ENCODE results near the gene MAP2K2. TPM values are rescaled to one million over a fixed set of nuclear protein-coding genes. Genes with fewer than 3 reads are reported as not detected.

Gene MAP2K2
- polyA plus RNA-seq, 1 experiment: 143 TPM

- H3K27me3 ChIP-seq (ENCODE audit: control insufficient read depth, insufficient read depth, low read length): no peaks in the 10 kb centered on the region
- ChIA-PET POLR2A (no interaction called here), CTCF (no interaction called here)
- peaks cover 11% of the 10 kb centered on the region for H3K36me3 ChIP-seq (ENCODE audit: control insufficient read depth, insufficient read depth, low read length)
- no peak overlapping the region for H3K4me3 ChIP-seq (ENCODE audit: low read depth, low read length)
- no peak for DNase-seq (ENCODE audit: low read depth)
- TF ChIP-seq CTCF (IDR thresholded peaks at IDR 0.05; ENCODE audit: insufficient read depth, low read depth, low read length): no peak
Observed at GRCh38 chr19:4042731-4043082, 81.2 kb downstream of the MAP2K2 start.

GRCh38 chr19:4042064-4042730 lies 81.7 kb downstream of the MAP2K2 start:
- Histone ChIP-seq H3K4me3 (ENCODE audit: low read depth, low read length) (no peak overlapping the region), H3K36me3 (ENCODE audit: control insufficient read depth, insufficient read depth, low read length) (peaks cover 15% of the 10 kb centered on the region), H3K27me3 (ENCODE audit: control insufficient read depth, insufficient read depth, low read length) (no peaks in the 10 kb centered on the region)
- POLR2A ChIA-PET: no interaction called here
- no peak for DNase-seq (ENCODE audit: low read depth)
- CTCF ChIA-PET: no interaction called here
- no peak for TF ChIP-seq CTCF (IDR thresholded peaks at IDR 0.05; ENCODE audit: insufficient read depth, low read depth, low read length)

Small RNA genes within 50 kb of the gene (small RNA-seq; reads per million reads assigned to genes)
- gene RF00017 (ENCODE audit: insufficient read length, low read depth, low replicate concordance): not detected

Other genes with a start within 250 kb of the MAP2K2 start
- 0.01 TPM in 1 of 2 replicates, not detected in the other for gene ATCAY, start 243.4 kb downstream of the MAP2K2 start, polyA plus RNA-seq (2011; rRNA removed)
- gene NMRK2, start 191.1 kb downstream of the MAP2K2 start, polyA plus RNA-seq (2011; rRNA removed): not detected in 2 replicates
- 132 and 178 TPM in 2 replicates for gene DAPK3, start 153.0 kb downstream of the MAP2K2 start, polyA plus RNA-seq (2011; rRNA removed)
- 1,661 and 2,469 TPM in 2 replicates for gene EEF2, start 138.7 kb downstream of the MAP2K2 start, polyA plus RNA-seq (2011; rRNA removed)
- gene PIAS4, start 116.4 kb downstream of the MAP2K2 start, polyA plus RNA-seq (2011; rRNA removed): 10.9 and 18.2 TPM in 2 replicates
- gene ZBTB7A, start 57.2 kb downstream of the MAP2K2 start, polyA plus RNA-seq (2011; rRNA removed): 4.2 and 7.5 TPM in 2 replicates
- not detected in 2 replicates for gene CREB3L3, start 29.5 kb upstream of the MAP2K2 start, polyA plus RNA-seq (2011; rRNA removed)
- gene SIRT6, start 58.4 kb upstream of the MAP2K2 start, polyA plus RNA-seq (2011; rRNA removed): 14.6 and 22.3 TPM in 2 replicates
- 0.22 and 0.25 TPM in 2 replicates for gene ANKRD24, start 58.6 kb upstream of the MAP2K2 start, polyA plus RNA-seq (2011; rRNA removed)
- 1.2 TPM in 2 replicates for gene EBI3, start 105.4 kb upstream of the MAP2K2 start, polyA plus RNA-seq (2011; rRNA removed)
- 12.4 and 14.5 TPM in 2 replicates for gene YJU2, start 123.0 kb upstream of the MAP2K2 start, polyA plus RNA-seq (2011; rRNA removed)
- gene SHD, start 155.1 kb upstream of the MAP2K2 start, polyA plus RNA-seq (2011; rRNA removed): not detected in 2 replicates
- not detected in 2 replicates for gene TMIGD2, start 178.3 kb upstream of the MAP2K2 start, polyA plus RNA-seq (2011; rRNA removed)
- 3.9 and 11.9 TPM in 2 replicates for gene FSD1, start 180.5 kb upstream of the MAP2K2 start, polyA plus RNA-seq (2011; rRNA removed)
- 5.6 and 7.8 TPM in 2 replicates for gene STAP2, start 214.7 kb upstream of the MAP2K2 start, polyA plus RNA-seq (2011; rRNA removed)
- 4.9 and 5.3 TPM in 2 replicates for gene MPND, start 219.4 kb upstream of the MAP2K2 start, polyA plus RNA-seq (2011; rRNA removed)